GM23338 (cell line): ENCODE measurements around the gene LYST. TPM values are rescaled to one million over a fixed set of nuclear protein-coding genes. Genes with fewer than 3 reads are reported as not detected.

ENCODE experiments used
- ATAC-seq: fragments of 200-7000 bp; cut with Tn5 transposase; 3 replicates; pipeline ENCODE4 v1.9.1; 2020
- DNase-seq: peaks from one replicate; pipeline ENCODE4 v3.0.0-alpha.2; 2015; ENCODE audit warnings: low spot score
- H2AFZ ChIP-seq: fragments of 200-600 bp; sonication (generic); 2 replicates; pipeline ENCODE4 v1.8.0; 2016; ENCODE audit warnings: antibody characterized with exemption, mild to moderate bottlenecking, moderate library complexity
- H3F3A ChIP-seq: fragments of 200-600 bp; sonication (generic); replicated peaks from 2 replicates; pipeline ENCODE4 v1.8.0; 2017; ENCODE audit warnings: antibody characterized with exemption, mixed run types, low read depth
- H3K27ac ChIP-seq: fragments of 200-600 bp; sonication (generic); 2 replicates; pipeline ENCODE4 v1.6.1; 2016; ENCODE audit warnings: low read depth
- H3K27me3 ChIP-seq: fragments of 200-600 bp; sonication (generic); 2 replicates; pipeline ENCODE4 v1.8.0; 2016; ENCODE audit warnings: mild to moderate bottlenecking, mixed run types, moderate library complexity; ENCODE audit not compliant: insufficient read depth
- H3K36me3 ChIP-seq: fragments of 200-600 bp; sonication (generic); 2 replicates; pipeline ENCODE4 v1.8.0; 2016; ENCODE audit warnings: mild to moderate bottlenecking; ENCODE audit not compliant: insufficient read depth
- H3K4me1 ChIP-seq: fragments of 200-600 bp; sonication (generic); 2 replicates; pipeline ENCODE4 v1.8.0; 2016; ENCODE audit warnings: mild to moderate bottlenecking, moderate library complexity; ENCODE audit not compliant: insufficient read depth
- H3K4me2 ChIP-seq: fragments of 200-600 bp; sonication (generic); 2 replicates; pipeline ENCODE4 v1.7.1; 2017; ENCODE audit warnings: mixed run types
- H3K4me3 ChIP-seq: fragments of 200-600 bp; sonication (generic); 2 replicates; pipeline ENCODE4 v1.6.1; 2016; ENCODE audit warnings: mixed run types
- H3K79me2 ChIP-seq: fragments of 200-600 bp; sonication (generic); replicated peaks from 2 replicates; pipeline ENCODE4 v1.8.0; 2017; ENCODE audit warnings: mild to moderate bottlenecking; ENCODE audit not compliant: insufficient read depth
- H3K9me2 ChIP-seq: fragments of 200-600 bp; sonication (generic); 2 replicates; pipeline ENCODE4 v1.8.0; 2017; ENCODE audit not compliant: insufficient read depth
- H4K20me1 ChIP-seq: fragments of 200-600 bp; sonication (generic); replicated peaks from 2 replicates; pipeline ENCODE4 v1.8.0; 2017; ENCODE audit warnings: mild to moderate bottlenecking; ENCODE audit not compliant: insufficient read depth
- H3K27ac Mint-ChIP-seq: 2 replicates; pipeline ENCODE4 v1.8.0; 2020; ENCODE audit warnings: inconsistent platforms, mild to moderate bottlenecking, moderate library complexity, mixed read lengths
- H3K27me3 Mint-ChIP-seq: 3 replicates; pipeline ENCODE4 v1.8.0; 2022; ENCODE audit warnings: low read depth, mild to moderate bottlenecking, moderate library complexity, mixed read lengths, inconsistent platforms; ENCODE audit not compliant: insufficient read depth, poor library complexity
- H3K36me3 Mint-ChIP-seq: 3 replicates; pipeline ENCODE4 v1.8.0; 2021; ENCODE audit warnings: low read depth, mild to moderate bottlenecking, inconsistent platforms, moderate library complexity, mixed read lengths
- H3K4me1 Mint-ChIP-seq: 3 replicates; pipeline ENCODE4 v1.8.0; 2020; ENCODE audit warnings: mild to moderate bottlenecking, inconsistent platforms, mixed read lengths
- H3K4me3 Mint-ChIP-seq: 3 replicates; pipeline ENCODE4 v1.8.0; 2021; ENCODE audit warnings: moderate library complexity, mild to moderate bottlenecking, inconsistent platforms, mixed read lengths
- H3K9me3 Mint-ChIP-seq: 3 replicates; pipeline ENCODE4 v1.8.0; 2020; ENCODE audit warnings: moderate library complexity, mild to moderate bottlenecking, inconsistent platforms, mixed read lengths
- CREB1 ChIP-seq: fragments of 250-450 bp; sonication (Bioruptor Pico); IDR thresholded peaks from 2 replicates; pipeline ENCODE4 v1.5.0; 2020; ENCODE audit warnings: low read depth, mild to moderate bottlenecking, moderate library complexity
- CTCF ChIP-seq, 2 experiments: fragments of 200-600 bp in 1 of 2; sonication (generic) in 1 of 2; conservative IDR thresholded peaks; 2 replicates each; pipeline versions ENCODE4 v1.5.1 to v1.6.1; 2016 to 2017; ENCODE audit warnings: antibody characterized with exemption in 2 of 2, low read depth in 2 of 2, mild to moderate bottlenecking in 2 of 2, moderate library complexity in 1 of 2
- ETS1 ChIP-seq: IDR thresholded peaks from 2 replicates; pipeline ENCODE4 v1.6.1; 2016; ENCODE audit warnings: antibody characterized with exemption
- EZH2 ChIP-seq: fragments of 200-600 bp; sonication (generic); IDR thresholded peaks from one replicate; pipeline ENCODE4 v1.8.0; 2017; ENCODE audit warnings: antibody characterized with exemption, mild to moderate bottlenecking, low read depth; ENCODE audit not compliant: unreplicated experiment
- NANOG ChIP-seq: IDR thresholded peaks from 2 replicates; pipeline ENCODE4 v1.6.1; 2016; ENCODE audit warnings: antibody characterized with exemption, borderline replicate concordance
- REST ChIP-seq: IDR thresholded peaks from one replicate; pipeline ENCODE4 v1.6.1; 2018; ENCODE audit warnings: antibody characterized with exemption; ENCODE audit not compliant: unreplicated experiment
- STAT1 ChIP-seq: IDR thresholded peaks from one replicate; pipeline ENCODE4 v1.6.1; 2016; ENCODE audit warnings: antibody characterized with exemption; ENCODE audit not compliant: unreplicated experiment
- ZNF114 ChIP-seq: fragments of 250-450 bp; sonication (Bioruptor Pico); IDR thresholded peaks from 2 replicates; pipeline ENCODE4 v1.5.0; 2020; ENCODE audit warnings: mild to moderate bottlenecking, moderate library complexity
- ZNF462 ChIP-seq: fragments of 250-450 bp; sonication (Bioruptor Pico); IDR thresholded peaks from 2 replicates; pipeline ENCODE4 v1.5.0; 2020; ENCODE audit warnings: mild to moderate bottlenecking, moderate library complexity
- polyA plus RNA-seq: library from polyadenylated mRNA; unstranded; fragments of >200 nt; fragmentation: Nextera tagmentation; extraction: Ambion mirVana; gene quantifications from 2 replicates; pipeline ENCODE4 v1.2.1, GENCODE V29; 2016
- total RNA-seq: library from RNA; depleted of rRNA; stranded (reverse); fragments of >200 nt; shearing (Covaris generic); gene quantifications from 2 replicates; pipeline ENCODE4 v1.2.3, GENCODE V29; 2014

Gene LYST
- total and polyA plus RNA-seq, 2 experiments from 2014 or later, result 0.21 to 1.0 TPM

- no peaks in the 10 kb centered on the region for H3K79me2 ChIP-seq
- no peaks in the 10 kb centered on the region for H4K20me1 ChIP-seq
- H3K9me2 ChIP-seq, result no peaks in the 10 kb centered on the region
- Mint-ChIP-seq H3K4me3 (no peak overlapping the region), H3K4me1 (peaks cover 13% of the 10 kb centered on the region), H3K27ac (no peak overlapping the region), H3K9me3 (no peaks in the 10 kb centered on the region), H3K36me3 (no peaks in the 10 kb centered on the region), H3K27me3 (peaks cover 18% of the 10 kb centered on the region)
- H3K4me3 ChIP-seq, result no peak overlapping the region
- DNase-seq, result no peak
- H3K4me1 ChIP-seq, result peaks cover 8% of the 10 kb centered on the region; the same call in 1 of the 2 replicates
- H3K4me2 ChIP-seq, result no peak overlapping the region
- TF ChIP-seq REST (no peak), STAT1 (no peak), ZNF114 (no peak), CTCF (conservative IDR thresholded peaks at IDR 0.05; ENCODE audit: low read depth in 2 of 2) (no peak), EZH2 (no peak), ZNF462 (CRISPR knock-in tag) (no peak), NANOG (no peak), CREB1 (CRISPR knock-in tag) (no peak), ETS1 (no peak)
- peaks cover 27% of the 10 kb centered on the region for H3K27me3 ChIP-seq
- H2AFZ ChIP-seq, result no peak overlapping the region
- no peak for ATAC-seq
- no peak overlapping the region for H3K27ac ChIP-seq
- no peaks in the 10 kb centered on the region for H3K36me3 ChIP-seq
- H3F3A ChIP-seq, result peaks cover 5% of the 10 kb centered on the region; the same call in 1 of the 2 replicates
Observed at GRCh38 chr1:235863699-235864093, 3.0 kb downstream of the LYST start.
